Measurements from ENCODE around the gene MEGF11. TPM values are rescaled to one million over a fixed set of nuclear protein-coding genes. Genes with fewer than 3 reads are reported as not detected.

The MEGF11 gene
- total RNA-seq, 1 experiment from 2014 or later: 0.09 TPM

- Mint-ChIP-seq H3K27me3 (ENCODE audit: unreplicated experiment) (no peaks in the 10 kb centered on the region), H3K4me1 (ENCODE audit: low read depth, unreplicated experiment) (peaks cover 47% of the 10 kb centered on the region), H3K9me3 (ENCODE audit: low read depth, unreplicated experiment) (no peaks in the 10 kb centered on the region), H3K36me3 (ENCODE audit: insufficient read depth, unreplicated experiment) (no peaks in the 10 kb centered on the region), H3K27ac (ENCODE audit: unreplicated experiment) (no peak overlapping the region), H3K4me3 (ENCODE audit: low read depth, unreplicated experiment) (no peak overlapping the region)
- BruUV-seq (replicated peaks): no TSS peak
- intact Hi-C loops (cut with micrococcal nuclease; ENCODE audit: unreplicated experiment): no loop called here
- CTCF ChIA-PET: no interaction called here
- DNase-seq: no peak
- TF ChIP-seq CTCF (IDR thresholded peaks at IDR 0.05; ENCODE audit: unreplicated experiment): no peak
Observed at GRCh38 chr15:65957451-65957850, 296.1 kb downstream of the MEGF11 start.

GRCh38 chr15:65956899-65957298 is 296.7 kb downstream of the MEGF11 start:
- no peak for TF ChIP-seq CTCF (IDR thresholded peaks at IDR 0.05; ENCODE audit: unreplicated experiment)
- H3K4me1 Mint-ChIP-seq (ENCODE audit: low read depth, unreplicated experiment): peaks cover 45% of the 10 kb centered on the region
- no peaks in the 10 kb centered on the region for H3K27me3 Mint-ChIP-seq (ENCODE audit: unreplicated experiment)
- CTCF ChIA-PET: no interaction called here
- H3K36me3 Mint-ChIP-seq (ENCODE audit: insufficient read depth, unreplicated experiment): no peaks in the 10 kb centered on the region
- intact Hi-C loops (cut with micrococcal nuclease; ENCODE audit: unreplicated experiment): no loop called here
- H3K4me3 Mint-ChIP-seq (ENCODE audit: low read depth, unreplicated experiment): no peak overlapping the region
- H3K9me3 Mint-ChIP-seq (ENCODE audit: low read depth, unreplicated experiment): no peaks in the 10 kb centered on the region
- no peak for DNase-seq
- H3K27ac Mint-ChIP-seq (ENCODE audit: unreplicated experiment): no peak overlapping the region
- BruUV-seq (replicated peaks): no TSS peak

GRCh38 chr15:65956307-65956706 is 297.2 kb downstream of the MEGF11 start:
- intact Hi-C loops (cut with micrococcal nuclease; ENCODE audit: unreplicated experiment): no loop called here

GRCh38 chr15:65954289-65954741 is 299.2 kb downstream of the MEGF11 start:
- H3K4me1 Mint-ChIP-seq (ENCODE audit: low read depth, unreplicated experiment): peaks cover 39% of the 10 kb centered on the region
- intact Hi-C loops (cut with micrococcal nuclease; ENCODE audit: unreplicated experiment): no loop called here
- no peak for TF ChIP-seq CTCF (IDR thresholded peaks at IDR 0.05; ENCODE audit: unreplicated experiment)
- peak; percentile 82 for DNase-seq
- peak overlapping the region; percentile 40 for H3K27ac Mint-ChIP-seq (ENCODE audit: unreplicated experiment)
- CTCF ChIA-PET: interaction anchor here (1.0 to 1.7 kb wide), 2 partner anchors 15 to 29 kb away, joined by 3 to 6 read pairs; no protein-coding TSS in a partner anchor
- H3K27me3 Mint-ChIP-seq (ENCODE audit: unreplicated experiment): no peaks in the 10 kb centered on the region
- no peak overlapping the region for H3K4me3 Mint-ChIP-seq (ENCODE audit: low read depth, unreplicated experiment)
- H3K9me3 Mint-ChIP-seq (ENCODE audit: low read depth, unreplicated experiment): no peaks in the 10 kb centered on the region
- BruUV-seq (replicated peaks): no TSS peak
- H3K36me3 Mint-ChIP-seq (ENCODE audit: insufficient read depth, unreplicated experiment): no peaks in the 10 kb centered on the region

More at GRCh38 chr15:65956307-65956706, 297.2 kb downstream of the MEGF11 start:
- H3K9me3 Mint-ChIP-seq (ENCODE audit: low read depth, unreplicated experiment): no peaks in the 10 kb centered on the region
- H3K4me3 Mint-ChIP-seq (ENCODE audit: low read depth, unreplicated experiment): no peak overlapping the region
- no peaks in the 10 kb centered on the region for H3K36me3 Mint-ChIP-seq (ENCODE audit: insufficient read depth, unreplicated experiment)
- CTCF ChIA-PET: no interaction called here
- no peak overlapping the region for H3K27ac Mint-ChIP-seq (ENCODE audit: unreplicated experiment)
- no peak for TF ChIP-seq CTCF (IDR thresholded peaks at IDR 0.05; ENCODE audit: unreplicated experiment)
- no peaks in the 10 kb centered on the region for H3K27me3 Mint-ChIP-seq (ENCODE audit: unreplicated experiment)
- no peak for DNase-seq
- H3K4me1 Mint-ChIP-seq (ENCODE audit: low read depth, unreplicated experiment): peaks cover 39% of the 10 kb centered on the region
- no TSS peak for BruUV-seq (replicated peaks)
